HL-60/S4 treated with phorbol 12-myristate 13-acetate at 8.2 ng/mL for 4 days and 3 days (cell line): Measurements from ENCODE around the gene THAP4.
"Not testable (repeated sequence)": the region's sequence is repeated elsewhere in the genome, so short reads cannot be mapped to it uniquely, and the experiment has no call there.

Experiments used
- in situ Hi-C: fragments of 300-500 bp; cut with MboI; formaldehyde crosslinking; loops from 2 replicates; pipeline ENCODE4 v1.15.0; 2022; ENCODE audit warnings: low sequenced_read_pairs

Gene THAP4

GRCh38 chr2:241666627-241667400 lies 29.9 kb upstream of the THAP4 start:
- in situ Hi-C loops: no loop called here

GRCh38 chr2:241665731-241666440 lies 28.9 kb upstream of the THAP4 start:
- in situ Hi-C loops: no loop called here

GRCh38 chr2:241662731-241663130 lies 25.8 kb upstream of the THAP4 start:
- in situ Hi-C loops: not testable (repeated sequence)

- in situ Hi-C loops: no loop called here
Measured at GRCh38 chr2:241660593-241661213, 23.7 kb upstream of the THAP4 start.

GRCh38 chr2:241659150-241659739 lies 22.3 kb upstream of the THAP4 start:
- in situ Hi-C loops: no loop called here

- in situ Hi-C loops: no loop called here
Measured at GRCh38 chr2:241658296-241658695, 21.3 kb upstream of the THAP4 start.

GRCh38 chr2:241657786-241658254 lies 20.9 kb upstream of the THAP4 start:
- in situ Hi-C loops: no loop called here

GRCh38 chr2:241656190-241656741 lies 19.3 kb upstream of the THAP4 start:
- in situ Hi-C loops: no loop called here

- in situ Hi-C loops: no loop called here
Measured at GRCh38 chr2:241655516-241656189, 18.7 kb upstream of the THAP4 start.

- in situ Hi-C loops: no loop called here
Measured at GRCh38 chr2:241654551-241654950, 17.6 kb upstream of the THAP4 start.

- in situ Hi-C loops: no loop called here
Measured at GRCh38 chr2:241653210-241653750, 16.3 kb upstream of the THAP4 start.

GRCh38 chr2:241652722-241653121 lies 15.8 kb upstream of the THAP4 start:
- in situ Hi-C loops: no loop called here

GRCh38 chr2:241652142-241652541 lies 15.2 kb upstream of the THAP4 start:
- in situ Hi-C loops: no loop called here

- in situ Hi-C loops: no loop called here
Measured at GRCh38 chr2:241649927-241650326, 13.0 kb upstream of the THAP4 start.

GRCh38 chr2:241649404-241649803 lies 12.4 kb upstream of the THAP4 start:
- in situ Hi-C loops: no loop called here

- in situ Hi-C loops: no loop called here
Measured at GRCh38 chr2:241648453-241648852, 11.5 kb upstream of the THAP4 start.

- in situ Hi-C loops: no loop called here
Measured at GRCh38 chr2:241645915-241646645, 9.1 kb upstream of the THAP4 start.

- in situ Hi-C loops: no loop called here
Measured at GRCh38 chr2:241645056-241645914, 8.3 kb upstream of the THAP4 start.

GRCh38 chr2:241641631-241642030 lies 4.7 kb upstream of the THAP4 start:
- in situ Hi-C loops: no loop called here
